ENCODE measurements around the gene OR10H2. TPM values are rescaled to one million over a fixed set of nuclear protein-coding genes. Genes with fewer than 3 reads are reported as not detected.
A peak's percentile ranks its signal among the peaks of the same experiment; 100 is the strongest.
"Not testable (repeated sequence)": the region's sequence is repeated elsewhere in the genome, so short reads cannot be mapped to it uniquely, and the experiment has no call there.

Gene OR10H2, protein sequence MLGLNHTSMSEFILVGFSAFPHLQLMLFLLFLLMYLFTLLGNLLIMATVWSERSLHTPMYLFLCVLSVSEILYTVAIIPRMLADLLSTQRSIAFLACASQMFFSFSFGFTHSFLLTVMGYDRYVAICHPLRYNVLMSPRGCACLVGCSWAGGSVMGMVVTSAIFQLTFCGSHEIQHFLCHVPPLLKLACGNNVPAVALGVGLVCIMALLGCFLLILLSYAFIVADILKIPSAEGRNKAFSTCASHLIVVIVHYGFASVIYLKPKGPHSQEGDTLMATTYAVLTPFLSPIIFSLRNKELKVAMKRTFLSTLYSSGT
- not detected for polyA plus RNA-seq (2013, experiment 1 of 2; ENCODE audit: insufficient read length)
- not detected for polyA plus RNA-seq (2013, experiment 2 of 2; ENCODE audit: insufficient read length)

- no peak for DNase-seq
Measured at GRCh38 chr19:15727724-15728123, at the start of gene OR10H2. TSS of gene OR10H2 (plus strand) at chr19:15728024. CDS start at chr19:15728044, 20 bp downstream.

- DNase-seq: no peak
Measured at GRCh38 chr19:15679089-15679488, 48.7 kb upstream of the OR10H2 start.

DNA sequence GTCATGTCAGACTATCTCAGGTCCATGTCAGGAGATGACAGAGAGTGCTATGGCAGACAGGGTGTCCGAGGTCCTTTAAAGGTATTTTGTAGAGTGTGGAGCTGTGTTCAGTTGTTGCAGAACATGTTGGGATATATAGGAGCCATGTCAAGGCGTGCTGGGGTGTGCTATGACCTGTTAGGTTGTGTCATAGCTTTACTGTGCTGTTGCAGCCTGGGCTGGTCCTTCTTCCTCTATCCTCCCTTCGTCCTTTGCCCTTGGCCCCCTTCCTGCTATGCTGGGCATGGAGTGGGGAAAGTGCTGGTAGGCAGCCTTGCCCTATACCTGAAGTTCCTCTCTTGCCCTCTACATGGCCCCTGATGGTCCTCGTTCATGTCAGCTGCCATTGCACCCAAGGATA is 48.0 kb upstream of the OR10H2 start:
- not testable (repeated sequence) for DNase-seq

GRCh38 chr19:15680478-15681322 is 47.1 kb upstream of the OR10H2 start:
- DNase-seq: no peak

GRCh38 chr19:15683411-15683810 is 44.4 kb upstream of the OR10H2 start:
- no peak for DNase-seq

- no peak for DNase-seq
Measured at GRCh38 chr19:15684828-15685227, 43.0 kb upstream of the OR10H2 start.

- no peak for DNase-seq
Measured at GRCh38 chr19:15696654-15697194, 31.1 kb upstream of the OR10H2 start.

- DNase-seq: no peak
Measured at GRCh38 chr19:15701757-15702533, 25.9 kb upstream of the OR10H2 start.

- DNase-seq: peak; percentile 9
Measured at GRCh38 chr19:15702534-15702930, 25.3 kb upstream of the OR10H2 start.

DNA sequence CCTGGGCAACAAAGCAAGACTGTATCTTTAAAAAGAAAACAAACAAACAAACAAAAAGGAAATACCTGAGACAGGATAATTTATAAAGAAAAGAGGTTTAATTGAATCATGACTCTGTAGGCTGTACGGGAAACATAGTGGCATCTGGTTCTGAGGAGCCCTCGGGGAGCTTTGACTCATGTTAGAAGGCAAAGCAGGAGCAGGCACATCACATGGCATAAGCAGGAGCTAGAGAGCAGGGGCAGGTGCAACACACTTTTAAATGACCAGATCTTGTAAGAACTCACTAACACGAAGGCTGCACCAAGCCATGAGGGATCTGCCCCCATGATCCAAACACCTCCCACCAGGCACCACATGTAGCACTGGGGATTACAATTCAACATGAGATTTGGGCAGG is 13.2 kb upstream of the OR10H2 start:
- DNase-seq: no peak

DNA sequence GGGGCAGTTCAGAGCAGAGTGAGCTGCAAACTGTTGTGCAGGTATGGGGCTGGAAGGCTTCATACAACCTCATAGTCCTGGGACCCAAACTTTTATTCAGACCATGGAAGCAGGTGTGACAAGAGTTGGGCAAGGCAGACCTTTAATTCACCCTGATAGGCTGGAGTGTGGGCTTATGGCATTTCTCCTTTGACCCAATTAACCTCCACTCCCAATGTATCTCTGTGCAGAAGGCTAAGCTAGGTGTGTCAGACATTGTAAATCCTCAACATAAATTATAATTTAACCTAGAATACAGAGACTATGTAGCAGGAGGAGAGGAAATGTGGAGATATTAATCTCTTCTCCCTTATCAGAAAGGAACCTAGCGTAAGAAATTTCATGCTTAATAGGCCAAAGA is 12.2 kb upstream of the OR10H2 start:
- DNase-seq: no peak

DNA sequence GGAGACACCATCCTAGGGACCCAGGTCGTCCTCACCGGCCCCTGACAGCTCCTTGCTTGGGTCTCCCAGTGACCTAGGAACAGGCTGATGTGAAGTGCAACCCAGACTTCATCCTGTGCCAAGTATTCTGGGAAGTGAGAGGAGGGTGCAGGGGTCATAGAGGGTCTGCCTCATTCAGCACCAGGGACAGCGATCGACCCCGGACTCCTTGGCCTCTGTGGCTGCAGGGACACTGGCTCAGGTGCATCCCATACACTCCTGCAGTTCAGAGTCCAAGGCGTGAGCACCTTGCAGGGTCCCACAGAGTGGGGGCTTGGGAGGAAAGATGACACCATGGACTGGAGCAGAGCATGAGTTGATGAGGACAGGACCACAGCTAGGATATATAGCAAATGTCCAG is 10.0 kb upstream of the OR10H2 start:
- no peak for DNase-seq

- DNase-seq: no peak
Measured at GRCh38 chr19:15721268-15721667, 6.6 kb upstream of the OR10H2 start.

GRCh38 chr19:15722956-15723355 is 4.9 kb upstream of the OR10H2 start:
- DNase-seq: no peak

GRCh38 chr19:15730538-15730937 is 2.7 kb downstream of the OR10H2 start:
- DNase-seq: no peak

GRCh38 chr19:15732388-15732787 is 4.6 kb downstream of the OR10H2 start:
- DNase-seq: no peak

GRCh38 chr19:15733895-15734294 is 6.1 kb downstream of the OR10H2 start:
- DNase-seq: no peak

- no peak for DNase-seq
Measured at GRCh38 chr19:15737722-15738121, 9.9 kb downstream of the OR10H2 start, which contains the start of gene OR10H3. TSS of gene OR10H3 (plus strand) at chr19:15737985. CDS start at chr19:15741393, 3,408 bp downstream.

DNA sequence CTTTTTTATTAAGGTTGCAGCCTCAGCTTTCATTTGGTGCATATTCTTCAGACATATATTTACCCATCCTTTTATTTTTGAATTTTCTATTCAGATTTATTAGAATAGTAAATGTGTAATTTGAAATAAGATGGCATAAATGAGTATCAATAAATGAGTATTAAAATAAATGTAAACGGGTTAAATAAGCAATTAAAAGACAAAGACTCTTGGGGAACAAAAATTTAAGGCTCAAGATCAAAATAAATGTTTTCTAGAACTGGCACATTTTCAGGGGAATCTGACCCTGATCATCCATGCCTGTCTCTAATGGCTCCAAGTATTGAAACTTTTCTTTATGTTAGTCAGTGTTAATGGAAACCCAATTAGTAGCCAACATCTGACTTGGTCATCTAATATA is 13.0 kb downstream of the OR10H2 start:
- DNase-seq: no peak

- no peak for DNase-seq
Measured at GRCh38 chr19:15748239-15748638, 20.4 kb downstream of the OR10H2 start.

DNA sequence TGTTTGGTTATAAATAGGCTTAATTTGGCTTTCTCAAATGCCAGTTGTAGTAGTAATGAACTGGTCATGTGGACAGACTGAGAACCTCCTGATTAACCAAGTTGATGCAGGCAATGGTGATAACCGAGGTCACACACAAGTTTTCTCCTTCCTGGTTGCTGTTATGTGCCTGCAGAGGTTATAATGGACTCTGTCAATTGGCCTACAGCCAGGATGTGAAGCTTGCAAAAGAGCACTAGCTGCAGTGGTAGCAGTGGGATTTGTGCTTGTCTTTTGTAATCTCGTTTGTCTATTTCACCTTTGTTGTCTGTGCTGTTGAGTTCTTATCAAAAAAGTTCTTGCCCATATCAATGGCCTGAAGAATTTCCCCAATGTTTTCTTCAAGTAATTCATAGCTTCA is 30.6 kb downstream of the OR10H2 start:
- no peak for DNase-seq

GRCh38 chr19:15759962-15760565 is 32.2 kb downstream of the OR10H2 start:
- DNase-seq: no peak
